ENCODE results near the gene DOCK3. TPM values are rescaled to one million over a fixed set of nuclear protein-coding genes. Genes with fewer than 3 reads are reported as not detected.
"Not testable (repeated sequence)": the region's sequence is repeated elsewhere in the genome, so short reads cannot be mapped to it uniquely, and the experiment has no call there.

Gene DOCK3
- total RNA-seq, 1 donor from 2014 or later, result 2.7 TPM

- no peaks in the 10 kb centered on the region for H3K9me3 ChIP-seq
- H3K27ac ChIP-seq, result no peak overlapping the region
- H3K36me3 ChIP-seq, result no peaks in the 10 kb centered on the region
- H3K4me1 ChIP-seq, result no peaks in the 10 kb centered on the region
- DNase-seq (no peak), ATAC-seq (no peak)
- intact Hi-C loops (cut with DNase I), result no loop called here
- H3K4me3 ChIP-seq, result no peak overlapping the region
- TF ChIP-seq CTCF (IDR thresholded peaks at IDR 0.05), result no peak
- H3K27me3 ChIP-seq, result no peaks in the 10 kb centered on the region
Measured at GRCh38 chr3:51102396-51102795, 427.7 kb downstream of the DOCK3 start.

GRCh38 chr3:51106242-51106876 is 431.6 kb downstream of the DOCK3 start:
- H3K9me3 ChIP-seq, result no peaks in the 10 kb centered on the region
- no peaks in the 10 kb centered on the region for H3K27me3 ChIP-seq
- no peak overlapping the region for H3K4me3 ChIP-seq
- no peak for TF ChIP-seq CTCF (IDR thresholded peaks at IDR 0.05)
- intact Hi-C loops (cut with DNase I), result no loop called here
- no peak overlapping the region for H3K27ac ChIP-seq
- DNase-seq, result no peak
- ATAC-seq, result no peak
- H3K36me3 ChIP-seq, result no peaks in the 10 kb centered on the region
- no peaks in the 10 kb centered on the region for H3K4me1 ChIP-seq

GRCh38 chr3:51110586-51110985 is 435.9 kb downstream of the DOCK3 start:
- no peak for ATAC-seq
- DNase-seq, result no peak
- intact Hi-C loops (cut with DNase I), result no loop called here

GRCh38 chr3:51122944-51123343 is 448.2 kb downstream of the DOCK3 start:
- Histone ChIP-seq H3K4me1 (no peaks in the 10 kb centered on the region), H3K27me3 (no peaks in the 10 kb centered on the region), H3K9me3 (peaks cover 3% of the 10 kb centered on the region), H3K27ac (no peak overlapping the region), H3K36me3 (no peaks in the 10 kb centered on the region), H3K4me3 (no peak overlapping the region)
- DNase-seq (no peak), ATAC-seq (no peak)
- intact Hi-C loops (cut with DNase I), result no loop called here
- no peak for TF ChIP-seq CTCF (IDR thresholded peaks at IDR 0.05)

More at GRCh38 chr3:51110586-51110985, 435.9 kb downstream of the DOCK3 start:
- no peaks in the 10 kb centered on the region for H3K9me3 ChIP-seq
- no peak for TF ChIP-seq CTCF (IDR thresholded peaks at IDR 0.05)
- no peaks in the 10 kb centered on the region for H3K27me3 ChIP-seq
- no peak overlapping the region for H3K27ac ChIP-seq
- H3K36me3 ChIP-seq, result no peaks in the 10 kb centered on the region
- H3K4me1 ChIP-seq, result no peaks in the 10 kb centered on the region
- H3K4me3 ChIP-seq, result no peak overlapping the region

- Histone ChIP-seq H3K27ac (no peak overlapping the region), H3K36me3 (no peaks in the 10 kb centered on the region), H3K4me3 (no peak overlapping the region), H3K9me3 (peaks cover 3% of the 10 kb centered on the region), H3K4me1 (no peaks in the 10 kb centered on the region), H3K27me3 (no peaks in the 10 kb centered on the region)
- ATAC-seq (no peak), DNase-seq (no peak)
- TF ChIP-seq CTCF (IDR thresholded peaks at IDR 0.05), result no peak
- intact Hi-C loops (cut with DNase I), result no loop called here
Measured at GRCh38 chr3:51123531-51123930, 448.8 kb downstream of the DOCK3 start.

GRCh38 chr3:51131607-51132006 is 456.9 kb downstream of the DOCK3 start:
- H3K36me3 ChIP-seq; DNase-seq; H3K4me1 ChIP-seq; intact Hi-C loops (cut with DNase I); H3K27me3 ChIP-seq; H3K9me3 ChIP-seq; ATAC-seq; H3K27ac ChIP-seq; H3K4me3 ChIP-seq: not testable (repeated sequence)
